HCT116 (cell line): Measurements from ENCODE around the gene RASGRP2. TPM values are rescaled to one million over a fixed set of nuclear protein-coding genes. Genes with fewer than 3 reads are reported as not detected.

Experiments used
- ATAC-seq: fragments of 200-7000 bp; cut with Tn5 transposase; 2 replicates; pipeline ENCODE4 v1.9.1; 2020; ENCODE audit warnings: mild to moderate bottlenecking, moderate library complexity
- BruUV-seq: library from RNA; stranded (reverse); fragments of 400-500 nt; replicated peaks from 2 replicates; lab custom pipeline; 2021; lab: Mats Ljungman, UMichigan
- CTCF ChIA-PET: fragments of 300-600 bp; sonication (Branson Sonifier 250); formaldehyde crosslinking; loops from one replicate; lab custom pipeline; 2021; ENCODE audit warnings: antibody characterized with exemption; lab: Charles Lee
- POLR2A ChIA-PET: fragments of 300-600, 350-600 bp; sonication (Branson Sonifier 250); formaldehyde crosslinking; loops from one replicate; lab custom pipeline; 2021; ENCODE audit warnings: antibody characterized with exemption; lab: Charles Lee
- RAD21 ChIA-PET, 2 experiments: fragments of 300-600 bp; sonication (Branson Sonifier 250); formaldehyde crosslinking; loops; one replicate each; lab custom pipeline; 2023; ENCODE audit warnings: low total read pairs in 2 of 2; ENCODE audit not compliant: uncharacterized antibody in 2 of 2, unreplicated experiment in 2 of 2, low non-redundant PET in 1 of 2; lab: Charles Lee
- DNase-seq: peaks from one replicate; pipeline ENCODE4 v3.0.0-alpha.2; 2010; ENCODE audit warnings: low read depth, low spot score
- H2AFZ ChIP-seq: fragments of 200-600 bp; shearing (Covaris generic), sonication (generic); 2 replicates; pipeline ENCODE4 v1.6.1; 2017; ENCODE audit warnings: low read depth, mixed run types, mixed read lengths, antibody characterized with exemption, low read length; ENCODE audit not compliant: poor library complexity, severe bottlenecking
- H3K27ac ChIP-seq: 2 replicates; pipeline ENCODE4 v1.5.1; 2012; ENCODE audit warnings: low read depth, low read length
- H3K27me3 ChIP-seq: fragments of 200-600 bp; sonication (generic); 2 replicates; pipeline ENCODE4 v1.6.1; 2016; ENCODE audit warnings: mixed run types, low read length, mixed read lengths; ENCODE audit not compliant: insufficient read depth
- H3K36me3 ChIP-seq, 2 experiments: fragments of 200-500 bp in 1 of 2; fragments of 200-600 bp in 1 of 2; sonication (Bioruptor generic) in 1 of 2; sonication (generic) in 1 of 2; 2 replicates each; pipeline versions ENCODE4 v1.5.1 to v1.6.1; 2014 to 2016; ENCODE audit warnings: low read length in 2 of 2, inconsistent platforms in 1 of 2, mixed read lengths in 1 of 2, mixed run types in 1 of 2; ENCODE audit not compliant: insufficient read depth in 2 of 2, control insufficient read depth in 1 of 2
- H3K4me1 ChIP-seq, 2 experiments: fragments of 200-600 bp in 1 of 2; sonication (generic) in 1 of 2; 2 replicates each; pipeline versions ENCODE4 v1.5.1 to v1.6.1; 2012 to 2017; ENCODE audit warnings: low read length in 2 of 2, inconsistent platforms in 1 of 2, mild to moderate bottlenecking in 1 of 2, mixed read lengths in 1 of 2, mixed run types in 1 of 2, moderate library complexity in 1 of 2; ENCODE audit not compliant: insufficient read depth in 2 of 2, control insufficient read depth in 1 of 2
- H3K4me2 ChIP-seq: fragments of 200-600 bp; sonication (generic); 2 replicates; pipeline ENCODE4 v1.6.1; 2017; ENCODE audit warnings: mixed run types, low read length, mixed read lengths
- H3K4me3 ChIP-seq, 2 experiments: fragments of 200-600 bp in 1 of 2; sonication (generic) in 1 of 2; replicated peaks in 1 of 2; 2 replicates each; pipeline ENCODE4 v1.5.1; 2011 to 2016; ENCODE audit warnings: low read length in 2 of 2, control low read depth in 1 of 2, low read depth in 1 of 2, mild to moderate bottlenecking in 1 of 2, mixed read lengths in 1 of 2, mixed run types in 1 of 2
- H3K79me2 ChIP-seq: fragments of 200-600 bp; sonication (generic); 2 replicates; pipeline ENCODE4 v1.6.1; 2017; ENCODE audit warnings: mild to moderate bottlenecking, mixed run types, low read length, moderate library complexity, mixed read lengths; ENCODE audit not compliant: insufficient read depth
- H3K9ac ChIP-seq: fragments of 200-600 bp; sonication (generic); 2 replicates; pipeline ENCODE4 v1.6.1; 2016; ENCODE audit warnings: low read length, mixed read lengths
- H3K9me2 ChIP-seq: fragments of 200-600 bp; sonication (generic), shearing (Covaris generic); 2 replicates; pipeline ENCODE4 v1.6.1; 2017; ENCODE audit warnings: mixed run types, mild to moderate bottlenecking, moderate library complexity; ENCODE audit not compliant: insufficient read depth
- H3K9me3 ChIP-seq, 2 experiments: fragments of 200-500 bp in 1 of 2; fragments of 200-600 bp in 1 of 2; sonication (Bioruptor generic) in 1 of 2; sonication (generic) in 1 of 2; 2 replicates each; pipeline ENCODE4 v1.6.1; 2014 to 2017; ENCODE audit warnings: low read length in 2 of 2, mixed read lengths in 2 of 2, inconsistent platforms in 1 of 2, low read depth in 1 of 2, mild to moderate bottlenecking in 1 of 2, mixed run types in 1 of 2, moderate library complexity in 1 of 2; ENCODE audit not compliant: control insufficient read depth in 1 of 2, insufficient read depth in 1 of 2
- H4K20me1 ChIP-seq: fragments of 200-600 bp; sonication (generic), shearing (Covaris generic); 2 replicates; pipeline ENCODE4 v1.6.1; 2017; ENCODE audit warnings: mixed run types, mild to moderate bottlenecking, moderate library complexity; ENCODE audit not compliant: insufficient read depth
- CBX3 ChIP-seq: IDR thresholded peaks from 2 replicates; pipeline ENCODE4 v1.6.1; 2012; ENCODE audit warnings: low read depth
- CEBPB ChIP-seq: IDR thresholded peaks from 2 replicates; pipeline ENCODE4 v1.6.1; 2012; ENCODE audit warnings: low read depth
- CTCF ChIP-seq, 3 experiments: fragments of 200-600 bp in 1 of 3; sonication (generic) in 1 of 3; IDR thresholded peaks in 2 of 3; conservative IDR thresholded peaks in 1 of 3; 2 replicates each; pipeline ENCODE4 v1.5.1; 2012 to 2017; ENCODE audit warnings: low read depth in 2 of 3, low read length in 2 of 3, antibody characterized with exemption in 1 of 3, borderline replicate concordance in 1 of 3, control low read depth in 1 of 3, mild to moderate bottlenecking in 1 of 3, mixed read lengths in 1 of 3, mixed run types in 1 of 3, moderate library complexity in 1 of 3; ENCODE audit not compliant: insufficient read depth in 1 of 3
- EGR1 ChIP-seq: IDR thresholded peaks from 2 replicates; pipeline ENCODE4 v1.6.1; 2012; ENCODE audit warnings: low read depth
- ELF1 ChIP-seq: IDR thresholded peaks from 2 replicates; pipeline ENCODE4 v1.6.1; 2012; ENCODE audit warnings: low read depth, borderline replicate concordance
- EZH2 ChIP-seq: fragments of 200-600 bp; sonication (generic); IDR thresholded peaks from 2 replicates; pipeline ENCODE4 v1.6.1; 2017; ENCODE audit warnings: antibody characterized with exemption, mixed run types
- JUND ChIP-seq: IDR thresholded peaks from 2 replicates; pipeline ENCODE4 v1.6.1; 2012
- POLR2A ChIP-seq: IDR thresholded peaks from 2 replicates; pipeline ENCODE4 v1.7.0; 2011; ENCODE audit warnings: borderline replicate concordance; ENCODE audit not compliant: insufficient read depth, insufficient read length; ENCODE audit errors: extremely low read depth
- RAD21 ChIP-seq: IDR thresholded peaks from 2 replicates; pipeline ENCODE4 v1.6.1; 2012; ENCODE audit warnings: low read depth, mild to moderate bottlenecking
- REST ChIP-seq: IDR thresholded peaks from 2 replicates; pipeline ENCODE4 v1.6.1; 2012; ENCODE audit warnings: low read depth
- SIN3A ChIP-seq: IDR thresholded peaks from 2 replicates; pipeline ENCODE4 v1.6.1; 2012; ENCODE audit warnings: low read depth
- SP1 ChIP-seq: IDR thresholded peaks from 2 replicates; pipeline ENCODE4 v1.6.1; 2012; ENCODE audit warnings: low read depth
- SRF ChIP-seq: IDR thresholded peaks from 2 replicates; pipeline ENCODE4 v1.6.1; 2012; ENCODE audit warnings: low read depth
- TCF7L2 ChIP-seq: IDR thresholded peaks from 2 replicates; pipeline ENCODE4 v1.7.0; 2011; ENCODE audit warnings: borderline replicate concordance, inconsistent platforms; ENCODE audit not compliant: insufficient read depth, insufficient read length; ENCODE audit errors: extremely low read depth
- YY1 ChIP-seq: IDR thresholded peaks from 2 replicates; pipeline ENCODE4 v1.6.1; 2011; ENCODE audit warnings: low read length, low read depth, moderate library complexity, mild to moderate bottlenecking; ENCODE audit not compliant: insufficient replicate concordance; ENCODE audit errors: extremely low read depth
- ZBTB33 ChIP-seq: IDR thresholded peaks from 2 replicates; pipeline ENCODE4 v1.6.1; 2011; ENCODE audit warnings: mild to moderate bottlenecking, low read length, moderate library complexity; ENCODE audit not compliant: insufficient replicate concordance; ENCODE audit errors: extremely low read depth
- intact Hi-C: fragments of 100-400 bp; cut with micrococcal nuclease; formaldehyde crosslinking; loops from 2 replicates; pipeline ENCODE4 v1.10.0; 2022
- total RNA-seq: library from RNA; stranded (reverse); gene quantifications from one replicate; pipeline ENCODE4 v1.2.1, GENCODE V29; 2021; ENCODE audit not compliant: unreplicated experiment

Gene RASGRP2
- total RNA-seq, 1 experiment from 2014 or later: 12.8 TPM

DNA sequence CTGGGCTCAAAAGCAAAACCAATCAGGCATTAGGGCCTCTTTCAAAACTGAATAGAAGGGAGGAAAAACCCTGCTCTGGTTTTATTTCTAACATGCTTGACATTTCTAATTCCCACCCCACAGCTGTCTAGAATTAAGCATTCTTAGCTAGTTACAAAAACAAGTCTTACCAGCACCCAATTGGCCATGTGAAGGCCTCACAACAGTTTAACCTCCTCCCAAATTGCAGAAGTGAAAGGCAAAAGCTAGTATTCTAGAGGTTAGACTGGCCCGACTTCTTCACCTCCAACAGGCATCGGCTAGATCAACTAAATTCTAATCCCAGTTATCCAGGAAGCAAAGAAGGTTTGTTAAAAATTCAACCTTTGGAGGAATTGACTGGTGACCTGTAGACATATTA lies 27.9 kb upstream of the RASGRP2 start:
- Histone ChIP-seq H3K9me2 (no peaks in the 10 kb centered on the region), H3K9me3 (no peaks in the 10 kb centered on the region), H4K20me1 (peaks cover 72% of the 10 kb centered on the region), H3K79me2 (peaks cover 100% of the 10 kb centered on the region), H3K4me1 (peaks cover 5 to 8% of the 10 kb centered on the region in 2 experiments; a peak in 3 of 4 replicates), H3K4me3 (no peak overlapping the region), H3K4me2 (no peak overlapping the region), H3K36me3 (peaks cover 96 to 98% of the 10 kb centered on the region in 2 experiments), H3K27ac (no peak overlapping the region), H3K27me3 (no peaks in the 10 kb centered on the region), H2AFZ (no peak overlapping the region), H3K9ac (no peak overlapping the region)
- ChIA-PET CTCF (interaction anchor here (0.8 kb wide), 1 partner anchor 10 kb away, joined by 3 read pairs; no protein-coding TSS in a partner anchor), POLR2A (no interaction called here), RAD21 (no interaction called here)
- no peak for ATAC-seq
- intact Hi-C loops: no loop called here
- no TSS peak for BruUV-seq
- DNase-seq: no peak
- TF ChIP-seq SIN3A (no peak), CBX3 (no peak), YY1 (no peak), RAD21 (no peak), CTCF (IDR thresholded peaks at IDR 0.05 in 2 of 3, conservative IDR thresholded peaks at IDR 0.05 in 1 of 3; ENCODE audit: borderline replicate concordance in 1 of 3, insufficient read depth in 1 of 3, low read depth in 2 of 3, low read length in 2 of 3) (no peak), SP1 (no peak), EZH2 (no peak), TCF7L2 (no peak), CEBPB (no peak), ZBTB33 (no peak), JUND (no peak), SRF (no peak), EGR1 (no peak), POLR2A (no peak), ELF1 (no peak), REST (no peak)
